Small intestine (tissue), 7 donors: ENCODE results near the gene SERINC5. TPM values are rescaled to one million over a fixed set of nuclear protein-coding genes. Genes with fewer than 3 reads are reported as not detected.

Experiments
- DNase-seq, 2 donors: peaks; one replicate each; pipeline versions ENCODE4 v3.0.0 to v3.0.0-alpha.2; 2013
- FAIRE-seq: peaks from 2 replicates; lab custom pipeline; 2012; peaks lifted over from hg19 to GRCh38; lab: Jason Lieb, UNC
- H3K27ac ChIP-seq, 3 donors: one replicate each; pipeline ENCODE4 v1.5.1; 2013; ENCODE audit warnings: low read length in 2 of 3, mild to moderate bottlenecking in 2 of 3, control low read depth in 1 of 3, inconsistent platforms in 1 of 3, low read depth in 1 of 3, moderate library complexity in 1 of 3
- H3K27me3 ChIP-seq, 3 donors: one replicate each; pipeline ENCODE4 v1.6.1; 2013; ENCODE audit warnings: low read length in 3 of 3, inconsistent platforms in 1 of 3; ENCODE audit not compliant: control insufficient read depth in 3 of 3, insufficient read depth in 3 of 3
- H3K36me3 ChIP-seq, 3 donors: one replicate each; pipeline ENCODE4 v1.6.1; 2013; ENCODE audit warnings: low read length in 3 of 3, inconsistent platforms in 1 of 3, low read depth in 1 of 3, mild to moderate bottlenecking in 1 of 3, moderate library complexity in 1 of 3; ENCODE audit not compliant: control insufficient read depth in 3 of 3, insufficient read depth in 2 of 3
- H3K4me1 ChIP-seq, 3 donors: one replicate each; pipeline ENCODE4 v1.6.1; 2013; ENCODE audit warnings: low read length in 2 of 3, inconsistent platforms in 1 of 3, low read depth in 1 of 3, mild to moderate bottlenecking in 1 of 3, moderate library complexity in 1 of 3; ENCODE audit not compliant: control insufficient read depth in 3 of 3, insufficient read depth in 2 of 3
- H3K4me3 ChIP-seq, 3 donors: one replicate each; pipeline ENCODE4 v1.5.1; 2013; ENCODE audit warnings: low read length in 3 of 3, control low read depth in 1 of 3, inconsistent platforms in 1 of 3, low read depth in 1 of 3, mild to moderate bottlenecking in 1 of 3, moderate library complexity in 1 of 3
- H3K9me3 ChIP-seq, 2 donors: one replicate each; pipeline ENCODE4 v1.6.1; 2013; ENCODE audit warnings: low read depth in 1 of 2, low read length in 1 of 2; ENCODE audit not compliant: control insufficient read depth in 2 of 2, insufficient read depth in 1 of 2
- WGBS, 3 donors: extraction: QIAGEN DNeasy Blood & Tissue Kit; methylation state at CpG; one replicate each; pipeline ENCODE4 v1.1.7; 2013; 5-methylcytosine and 5-hydroxymethylcytosine counted together
- polyA plus RNA-seq, 4 donors: library from polyadenylated mRNA; stranded (reverse) in 3 of 4; unstranded in 1 of 4; fragments of 200-250 nt in 3 of 4; fragments of 120-200 nt in 1 of 4; gene quantifications; one replicate each; pipeline versions ENCODE4 v1.2.1 to v1.2.3, GENCODE V29; 2013
- donor health status: healthy with polysubstance abuse.
- donor health status: control.
- donor health status: control.
- donor health status: Bipolar disorder and iron deficiency.
- donor health status: healthy.

SERINC5 gene
- polyA plus RNA-seq, 4 donors, result 1.9 to 62.9 (median 7.6) TPM

GRCh38 chr5:80127116-80127552 lies 128.7 kb downstream of the SERINC5 start:
- Histone ChIP-seq H3K27me3 (no peaks in the 10 kb centered on the region), H3K36me3 (no peaks in the 10 kb centered on the region), H3K27ac (no peak overlapping the region), H3K4me3 (no peak overlapping the region), H3K4me1 (peaks cover 0 to 3% (median 3%) of the 10 kb centered on the region in 3 donors), H3K9me3 (peaks cover 0 to 9% of the 10 kb centered on the region in 2 donors)
- no peak for DNase-seq
- FAIRE-seq, result no peak
- 79 to 93% (median 90%) methylated on average over 4 of the region's 4 CpGs for WGBS, 3 donors

- H3K27me3 ChIP-seq, result no peaks in the 10 kb centered on the region
- no peak for FAIRE-seq
- peaks cover 0 to 3% (median 3%) of the 10 kb centered on the region in 3 donors for H3K4me1 ChIP-seq
- no peaks in the 10 kb centered on the region for H3K36me3 ChIP-seq
- DNase-seq, result no peak
- 56 to 87% (median 62%) methylated on average over 4 of the region's 4 CpGs for WGBS, 3 donors
- no peak overlapping the region for H3K4me3 ChIP-seq
- peaks cover 0 to 5% of the 10 kb centered on the region in 2 donors for H3K9me3 ChIP-seq
- no peak overlapping the region for H3K27ac ChIP-seq
Measured at GRCh38 chr5:80125962-80126480, 129.8 kb downstream of the SERINC5 start.

GRCh38 chr5:80125022-80125961 lies 130.6 kb downstream of the SERINC5 start:
- H3K4me1 ChIP-seq, result peaks cover 0 to 3% (median 3%) of the 10 kb centered on the region in 3 donors
- no peak for FAIRE-seq
- no peaks in the 10 kb centered on the region for H3K27me3 ChIP-seq
- 81 to 88% (median 82%) methylated on average over 11 of the region's 11 CpGs for WGBS, 3 donors
- DNase-seq, result no peak
- no peak overlapping the region for H3K4me3 ChIP-seq
- peaks cover 0 to 3% of the 10 kb centered on the region in 2 donors for H3K9me3 ChIP-seq
- H3K36me3 ChIP-seq, result no peaks in the 10 kb centered on the region
- no peak overlapping the region for H3K27ac ChIP-seq

GRCh38 chr5:80124121-80124918 lies 131.5 kb downstream of the SERINC5 start:
- FAIRE-seq (no peak), DNase-seq (no peak)
- H3K4me1 ChIP-seq, result peaks cover 0 to 3% (median 3%) of the 10 kb centered on the region in 3 donors
- peaks cover 0 to 3% of the 10 kb centered on the region in 2 donors for H3K9me3 ChIP-seq
- H3K4me3 ChIP-seq, result no peak overlapping the region
- H3K27ac ChIP-seq, result no peak overlapping the region
- WGBS, 3 donors, result 91 to 93% (median 92%) methylated on average over 9 of the region's 9 CpGs
- H3K36me3 ChIP-seq, result no peaks in the 10 kb centered on the region
- no peaks in the 10 kb centered on the region for H3K27me3 ChIP-seq

- Histone ChIP-seq H3K36me3 (no peaks in the 10 kb centered on the region), H3K4me3 (no peak overlapping the region), H3K27ac (no peak overlapping the region), H3K9me3 (peaks cover 0 to 3% of the 10 kb centered on the region in 2 donors), H3K4me1 (peaks cover 0 to 3% (median 0%) of the 10 kb centered on the region in 3 donors), H3K27me3 (no peaks in the 10 kb centered on the region)
- 72 to 89% (median 88%) methylated on average over 2 of the region's 2 CpGs for WGBS, 3 donors
- DNase-seq (no peak), FAIRE-seq (no peak)
Measured at GRCh38 chr5:80122579-80122978, 133.3 kb downstream of the SERINC5 start.

GRCh38 chr5:80119372-80119771 lies 136.5 kb downstream of the SERINC5 start:
- FAIRE-seq (no peak), DNase-seq (no peak)
- Histone ChIP-seq H3K27me3 (no peaks in the 10 kb centered on the region), H3K9me3 (peaks cover 0 to under 1% of the 10 kb centered on the region in 2 donors), H3K4me3 (no peak overlapping the region), H3K4me1 (no peaks in the 10 kb centered on the region), H3K36me3 (no peaks in the 10 kb centered on the region), H3K27ac (no peak overlapping the region)
- WGBS, 3 donors, result 90 to 93% (median 91%) methylated on average over 2 of the region's 2 CpGs

GRCh38 chr5:80117446-80117845 lies 138.4 kb downstream of the SERINC5 start:
- peaks cover 0 to 4% (median 0%) of the 10 kb centered on the region in 3 donors for H3K36me3 ChIP-seq
- H3K27me3 ChIP-seq, result no peaks in the 10 kb centered on the region
- no peak for FAIRE-seq
- H3K9me3 ChIP-seq, result peaks cover 0 to 8% of the 10 kb centered on the region in 2 donors
- no peak overlapping the region for H3K4me3 ChIP-seq
- no peak overlapping the region for H3K27ac ChIP-seq
- DNase-seq, result peak in 1 of 2 donors; percentile 37
- H3K4me1 ChIP-seq, result no peaks in the 10 kb centered on the region

GRCh38 chr5:80116465-80116864 lies 139.4 kb downstream of the SERINC5 start:
- H3K27ac ChIP-seq, result no peak overlapping the region

More at GRCh38 chr5:80116465-80116864, 139.4 kb downstream of the SERINC5 start:
- Histone ChIP-seq H3K4me1 (peaks cover 0 to 4% (median 0%) of the 10 kb centered on the region in 3 donors), H3K36me3 (peaks cover 0 to 4% (median 0%) of the 10 kb centered on the region in 3 donors), H3K4me3 (no peak overlapping the region), H3K9me3 (peaks cover 0 to 8% of the 10 kb centered on the region in 2 donors), H3K27me3 (no peaks in the 10 kb centered on the region)
- 83 to 87% (median 85%) methylated on average over 4 of the region's 4 CpGs for WGBS, 3 donors
- DNase-seq (no peak), FAIRE-seq (no peak)
